ENCODE results near the gene PEX19.
A peak's percentile ranks its signal among the peaks of the same experiment; 100 is the strongest.

The PEX19 gene

GRCh38 chr1:160285506-160285905 lies 573 bp upstream of the PEX19 start:
- no peak for TF ChIP-seq POLR2A (IDR thresholded peaks at IDR 0.05; ENCODE audit: extremely low read depth, insufficient read length)
- no peak for TF ChIP-seq MYC (IDR thresholded peaks at IDR 0.05; ENCODE audit: low read depth, low read length)
- no peak for TF ChIP-seq CTCF (IDR thresholded peaks at IDR 0.05; ENCODE audit: low read depth, low read length)
- no peak for TF ChIP-seq MAX (IDR thresholded peaks at IDR 0.05; ENCODE audit: low read depth, low read length)
- DNase-seq (ENCODE audit: low read depth): no peak
- H3K4me3 ChIP-seq (ENCODE audit: low read depth, low read length): peak overlapping the region; percentile 92

GRCh38 chr1:160284220-160284781 lies 632 bp downstream of the PEX19 start:
- no peak for TF ChIP-seq MYC (IDR thresholded peaks at IDR 0.05; ENCODE audit: low read depth, low read length)
- no peak for TF ChIP-seq CTCF (IDR thresholded peaks at IDR 0.05; ENCODE audit: low read depth, low read length)
- no peak for TF ChIP-seq MAX (IDR thresholded peaks at IDR 0.05; ENCODE audit: low read depth, low read length)
- TF ChIP-seq POLR2A (IDR thresholded peaks at IDR 0.05; ENCODE audit: extremely low read depth, insufficient read length): no peak
- DNase-seq (ENCODE audit: low read depth): peak; percentile 74

GRCh38 chr1:160282807-160283206 lies 2.1 kb downstream of the PEX19 start:
- TF ChIP-seq MAX (IDR thresholded peaks at IDR 0.05; ENCODE audit: low read depth, low read length): no peak
- TF ChIP-seq POLR2A (IDR thresholded peaks at IDR 0.05; ENCODE audit: extremely low read depth, insufficient read length): no peak
- no peak for TF ChIP-seq CTCF (IDR thresholded peaks at IDR 0.05; ENCODE audit: low read depth, low read length)
- TF ChIP-seq MYC (IDR thresholded peaks at IDR 0.05; ENCODE audit: low read depth, low read length): no peak
- no peak overlapping the region for H3K4me3 ChIP-seq (ENCODE audit: low read depth, low read length)
- DNase-seq (ENCODE audit: low read depth): no peak

More at GRCh38 chr1:160284220-160284781, 632 bp downstream of the PEX19 start:
- H3K4me3 ChIP-seq (ENCODE audit: low read depth, low read length): peak overlapping the region; percentile 92

- no peak for TF ChIP-seq CTCF (IDR thresholded peaks at IDR 0.05; ENCODE audit: low read depth, low read length)
- no peak for TF ChIP-seq MYC (IDR thresholded peaks at IDR 0.05; ENCODE audit: low read depth, low read length)
- TF ChIP-seq MAX (IDR thresholded peaks at IDR 0.05; ENCODE audit: low read depth, low read length): no peak
- TF ChIP-seq POLR2A (IDR thresholded peaks at IDR 0.05; ENCODE audit: extremely low read depth, insufficient read length): no peak
- no peak for DNase-seq (ENCODE audit: low read depth)
- H3K4me3 ChIP-seq (ENCODE audit: low read depth, low read length): no peak overlapping the region
Observed at GRCh38 chr1:160277987-160278386, 6.9 kb downstream of the PEX19 start.

GRCh38 chr1:160277330-160277729 lies 7.6 kb downstream of the PEX19 start:
- no peak for TF ChIP-seq CTCF (IDR thresholded peaks at IDR 0.05; ENCODE audit: low read depth, low read length)
- TF ChIP-seq POLR2A (IDR thresholded peaks at IDR 0.05; ENCODE audit: extremely low read depth, insufficient read length): no peak
- H3K4me3 ChIP-seq (ENCODE audit: low read depth, low read length): no peak overlapping the region
- no peak for DNase-seq (ENCODE audit: low read depth)

- no peak for TF ChIP-seq MYC (IDR thresholded peaks at IDR 0.05; ENCODE audit: low read depth, low read length)
- TF ChIP-seq CTCF (IDR thresholded peaks at IDR 0.05; ENCODE audit: low read depth, low read length): no peak
- no peak for TF ChIP-seq MAX (IDR thresholded peaks at IDR 0.05; ENCODE audit: low read depth, low read length)
- no peak for TF ChIP-seq POLR2A (IDR thresholded peaks at IDR 0.05; ENCODE audit: extremely low read depth, insufficient read length)
- no peak for DNase-seq (ENCODE audit: low read depth)
- no peak overlapping the region for H3K4me3 ChIP-seq (ENCODE audit: low read depth, low read length)
Observed at GRCh38 chr1:160271025-160271424, 13.9 kb downstream of the PEX19 start.
